ENCODE data around the gene FXYD2. TPM values are rescaled to one million over a fixed set of nuclear protein-coding genes. Genes with fewer than 3 reads are reported as not detected.

Gene FXYD2
- total RNA-seq, 1 donor from 2014 or later: 2.7 TPM

GRCh38 chr11:117793583-117793982 is 31.0 kb downstream of the FXYD2 start:
- Histone ChIP-seq H3K4me1 (peaks cover 19% of the 10 kb centered on the region), H3K27me3 (peaks cover 11% of the 10 kb centered on the region), H3K36me3 (no peaks in the 10 kb centered on the region), H3K9me3 (no peaks in the 10 kb centered on the region), H3K27ac (no peak overlapping the region), H3K4me3 (no peak overlapping the region)
- DNase-seq (ENCODE audit: extremely low spot score in 2 of 2): no peak
- intact Hi-C loops (cut with DNase I): no loop called here
- TF ChIP-seq POLR2A (IDR thresholded peaks at IDR 0.05) (no peak), CTCF (IDR thresholded peaks at IDR 0.05) (no peak), POLR2AphosphoS5 (IDR thresholded peaks at IDR 0.05; ENCODE audit: insufficient read depth in 1 of 2, low read depth in 1 of 2) (no peak)

GRCh38 chr11:117792992-117793391 is 31.6 kb downstream of the FXYD2 start:
- peaks cover 11% of the 10 kb centered on the region for H3K27me3 ChIP-seq
- H3K4me1 ChIP-seq: peaks cover 19% of the 10 kb centered on the region
- intact Hi-C loops (cut with DNase I): no loop called here
- no peak overlapping the region for H3K27ac ChIP-seq
- H3K9me3 ChIP-seq: no peaks in the 10 kb centered on the region
- H3K36me3 ChIP-seq: no peaks in the 10 kb centered on the region
- H3K4me3 ChIP-seq: no peak overlapping the region
- DNase-seq (ENCODE audit: extremely low spot score in 2 of 2): no peak
- TF ChIP-seq CTCF (IDR thresholded peaks at IDR 0.05) (no peak), POLR2AphosphoS5 (IDR thresholded peaks at IDR 0.05; ENCODE audit: insufficient read depth in 1 of 2, low read depth in 1 of 2) (no peak), POLR2A (IDR thresholded peaks at IDR 0.05) (no peak)

- H3K36me3 ChIP-seq: no peaks in the 10 kb centered on the region
- no peak overlapping the region for H3K27ac ChIP-seq
- H3K4me1 ChIP-seq: peaks cover 19% of the 10 kb centered on the region
- H3K9me3 ChIP-seq: no peaks in the 10 kb centered on the region
- H3K4me3 ChIP-seq: no peak overlapping the region
- peaks cover 11% of the 10 kb centered on the region for H3K27me3 ChIP-seq
- DNase-seq (ENCODE audit: extremely low spot score in 2 of 2): no peak
- intact Hi-C loops (cut with DNase I): no loop called here
- no peak for TF ChIP-seq CTCF (IDR thresholded peaks at IDR 0.05)
- TF ChIP-seq POLR2A (IDR thresholded peaks at IDR 0.05): no peak
- no peak for TF ChIP-seq POLR2AphosphoS5 (IDR thresholded peaks at IDR 0.05; ENCODE audit: insufficient read depth in 1 of 2, low read depth in 1 of 2)
Observed at GRCh38 chr11:117792241-117792640, 32.3 kb downstream of the FXYD2 start.

GRCh38 chr11:117790279-117790678 is 34.3 kb downstream of the FXYD2 start:
- H3K9me3 ChIP-seq: no peaks in the 10 kb centered on the region
- no peak for TF ChIP-seq POLR2AphosphoS5 (IDR thresholded peaks at IDR 0.05; ENCODE audit: insufficient read depth in 1 of 2, low read depth in 1 of 2)
- TF ChIP-seq POLR2A (IDR thresholded peaks at IDR 0.05): no peak
- TF ChIP-seq CTCF (IDR thresholded peaks at IDR 0.05): no peak
- H3K27me3 ChIP-seq: peaks cover 8% of the 10 kb centered on the region
- intact Hi-C loops (cut with DNase I): no loop called here
- DNase-seq (ENCODE audit: extremely low spot score in 2 of 2): no peak
- peaks cover 4% of the 10 kb centered on the region for H3K4me1 ChIP-seq
- H3K36me3 ChIP-seq: no peaks in the 10 kb centered on the region
- no peak overlapping the region for H3K27ac ChIP-seq
- H3K4me3 ChIP-seq: no peak overlapping the region

GRCh38 chr11:117789241-117789640 is 35.3 kb downstream of the FXYD2 start:
- Histone ChIP-seq H3K9me3 (no peaks in the 10 kb centered on the region), H3K4me1 (no peaks in the 10 kb centered on the region), H3K27me3 (no peaks in the 10 kb centered on the region), H3K36me3 (no peaks in the 10 kb centered on the region), H3K4me3 (no peak overlapping the region), H3K27ac (no peak overlapping the region)
- intact Hi-C loops (cut with DNase I): no loop called here
- TF ChIP-seq CTCF (IDR thresholded peaks at IDR 0.05): no peak
- no peak for TF ChIP-seq POLR2AphosphoS5 (IDR thresholded peaks at IDR 0.05; ENCODE audit: insufficient read depth in 1 of 2, low read depth in 1 of 2)
- no peak for TF ChIP-seq POLR2A (IDR thresholded peaks at IDR 0.05)
- no peak for DNase-seq (ENCODE audit: extremely low spot score in 2 of 2)

Measured in vagina (tissue), 2 donors.